BE2C (cell line): ENCODE measurements around the gene CFAP97D2.
"Not testable (repeated sequence)": the region's sequence is repeated elsewhere in the genome, so short reads cannot be mapped to it uniquely, and the experiment has no call there.

Source experiments
- DNase-seq: peaks from one replicate; pipeline ENCODE4 v3.0.0-alpha.2; 2020
- H3K27me3 ChIP-seq: fragments of 250-450 bp; sonication (Bioruptor Pico); 2 replicates; pipeline ENCODE4 v1.5.1; 2020; ENCODE audit warnings: mild to moderate bottlenecking
- H3K36me3 ChIP-seq: fragments of 250-450 bp; sonication (Bioruptor Pico); 2 replicates; pipeline ENCODE4 v1.5.1; 2020; ENCODE audit warnings: mild to moderate bottlenecking
- H3K4me1 ChIP-seq: fragments of 250-450 bp; sonication (Bioruptor Pico); 2 replicates; pipeline ENCODE4 v1.5.1; 2020
- H3K4me3 ChIP-seq: 2 replicates; pipeline ENCODE4 v1.5.1; 2011; ENCODE audit warnings: low read depth, low read length
- H3K9me3 ChIP-seq: fragments of 250-450 bp; sonication (Bioruptor Pico); 2 replicates; pipeline ENCODE4 v1.5.1; 2020
- CTCF ChIP-seq: IDR thresholded peaks from 2 replicates; pipeline ENCODE4 v1.5.1; 2012; ENCODE audit warnings: mild to moderate bottlenecking, low read depth, low read length

The CFAP97D2 gene

GRCh38 chr13:114146173-114146572 lies 32.9 kb upstream of the CFAP97D2 start:
- no peak for DNase-seq
- Histone ChIP-seq H3K36me3 (no peaks in the 10 kb centered on the region), H3K4me1 (no peaks in the 10 kb centered on the region; the same call in 1 of the 2 replicates), H3K9me3 (no peaks in the 10 kb centered on the region), H3K27me3 (no peaks in the 10 kb centered on the region), H3K4me3 (no peak overlapping the region)
- no peak for TF ChIP-seq CTCF

- no peaks in the 10 kb centered on the region; the same call in 1 of the 2 replicates for H3K4me1 ChIP-seq
- peak; percentile 37 for TF ChIP-seq CTCF
- no peak overlapping the region for H3K4me3 ChIP-seq
Observed at GRCh38 chr13:114146629-114147028, 32.4 kb upstream of the CFAP97D2 start.

GRCh38 chr13:114147803-114148520 lies 31.1 kb upstream of the CFAP97D2 start:
- DNase-seq = no peak
- H3K36me3 ChIP-seq = no peaks in the 10 kb centered on the region
- H3K4me1 ChIP-seq = no peaks in the 10 kb centered on the region; the same call in 1 of the 2 replicates
- TF ChIP-seq CTCF = no peak
- H3K9me3 ChIP-seq = no peaks in the 10 kb centered on the region
- no peaks in the 10 kb centered on the region for H3K27me3 ChIP-seq
- H3K4me3 ChIP-seq = no peak overlapping the region

More at GRCh38 chr13:114146629-114147028, 32.4 kb upstream of the CFAP97D2 start:
- Histone ChIP-seq H3K36me3 (no peaks in the 10 kb centered on the region), H3K27me3 (no peaks in the 10 kb centered on the region), H3K9me3 (no peaks in the 10 kb centered on the region)
- DNase-seq = peak; percentile 46

GRCh38 chr13:114148521-114148855 lies 30.6 kb upstream of the CFAP97D2 start:
- DNase-seq = no peak
- no peaks in the 10 kb centered on the region for H3K36me3 ChIP-seq
- no peaks in the 10 kb centered on the region for H3K27me3 ChIP-seq
- H3K4me3 ChIP-seq = no peak overlapping the region
- H3K4me1 ChIP-seq = no peaks in the 10 kb centered on the region; the same call in 1 of the 2 replicates
- TF ChIP-seq CTCF = no peak
- no peaks in the 10 kb centered on the region for H3K9me3 ChIP-seq

GRCh38 chr13:114148886-114149285 lies 30.2 kb upstream of the CFAP97D2 start:
- not testable (repeated sequence) for H3K9me3 ChIP-seq, H3K36me3 ChIP-seq, H3K4me1 ChIP-seq, DNase-seq, H3K4me3 ChIP-seq, H3K27me3 ChIP-seq

DNA sequence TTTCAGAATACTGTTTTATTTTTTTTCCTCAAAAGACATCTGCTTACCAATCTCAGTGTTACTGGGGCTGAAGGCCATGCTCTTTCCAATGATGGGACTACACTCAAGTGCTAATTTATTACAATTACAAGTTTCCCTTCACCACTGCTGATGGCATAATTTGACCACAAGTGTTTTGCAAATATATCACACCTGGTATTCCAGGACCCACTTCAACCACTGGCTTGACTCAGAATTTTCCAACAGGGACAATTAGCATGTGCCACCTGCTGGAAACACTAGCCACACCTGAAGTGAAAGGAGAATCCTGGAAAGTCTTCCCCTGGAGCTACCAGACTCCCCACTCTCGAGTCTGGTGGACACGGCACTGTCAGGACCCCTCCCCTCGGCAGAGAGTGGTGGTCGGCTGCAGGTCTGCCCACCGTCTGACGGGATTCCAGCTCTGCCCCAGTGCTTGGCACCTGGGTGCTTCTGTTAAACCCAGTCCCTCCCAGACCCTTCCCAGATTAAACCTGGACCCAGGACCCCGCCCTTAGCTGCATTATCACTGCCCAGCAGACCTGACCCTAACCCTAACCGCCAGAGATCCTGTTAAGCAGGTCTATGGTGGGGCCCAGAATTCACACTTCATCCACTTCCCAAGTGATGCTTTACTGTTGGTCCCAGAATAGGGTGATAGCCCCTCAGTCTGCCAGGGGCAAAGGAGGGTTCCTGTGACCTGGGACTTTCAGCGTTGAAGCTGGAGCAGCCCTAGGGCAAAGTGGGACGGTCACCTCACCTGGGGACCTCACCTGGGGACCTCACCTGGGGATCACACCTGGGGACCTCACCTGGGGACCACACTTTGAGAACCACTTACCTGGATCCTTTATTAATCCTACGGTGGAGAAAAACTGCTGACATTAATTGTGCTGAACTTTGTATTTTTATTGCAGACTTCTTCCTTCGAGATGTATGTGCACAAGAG lies 29.0 kb upstream of the CFAP97D2 start:
- DNase-seq = no peak
- Histone ChIP-seq H3K27me3 (no peaks in the 10 kb centered on the region), H3K9me3 (no peaks in the 10 kb centered on the region), H3K36me3 (no peaks in the 10 kb centered on the region), H3K4me3 (no peak overlapping the region), H3K4me1 (no peaks in the 10 kb centered on the region; the same call in 1 of the 2 replicates)
- no peak for TF ChIP-seq CTCF
